ENCODE data around the gene MLH1. TPM values are rescaled to one million over a fixed set of nuclear protein-coding genes. Genes with fewer than 3 reads are reported as not detected.

Gene MLH1
- total RNA-seq, 1 donor from 2014 or later: 42.1 TPM

DNA sequence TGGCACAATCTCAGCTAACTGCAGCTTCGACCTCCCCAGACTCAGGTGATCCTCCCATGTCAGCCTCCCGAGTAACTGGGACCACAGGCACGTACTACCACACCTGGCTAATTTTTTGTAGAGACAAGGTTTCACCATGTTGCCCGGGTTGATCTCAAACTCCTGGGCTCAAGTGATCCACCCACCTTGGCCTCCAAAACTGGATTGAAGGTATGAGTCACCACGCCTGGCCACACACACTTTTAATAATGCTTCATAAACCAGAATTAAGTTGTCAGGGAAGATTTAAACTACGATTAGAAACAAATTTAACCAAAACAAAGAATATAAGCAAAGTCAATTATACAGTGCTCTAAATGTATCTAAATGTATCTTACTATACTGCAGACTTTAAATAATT is 93.6 kb downstream of the MLH1 start:
- H3K36me3 ChIP-seq (ENCODE audit: control insufficient read depth, insufficient read depth, low read length): no peaks in the 10 kb centered on the region
- no peak for DNase-seq (ENCODE audit: low read depth)
- H3K4me3 ChIP-seq (ENCODE audit: low read depth, low read length): no peak overlapping the region
- TF ChIP-seq, protein P1, sequence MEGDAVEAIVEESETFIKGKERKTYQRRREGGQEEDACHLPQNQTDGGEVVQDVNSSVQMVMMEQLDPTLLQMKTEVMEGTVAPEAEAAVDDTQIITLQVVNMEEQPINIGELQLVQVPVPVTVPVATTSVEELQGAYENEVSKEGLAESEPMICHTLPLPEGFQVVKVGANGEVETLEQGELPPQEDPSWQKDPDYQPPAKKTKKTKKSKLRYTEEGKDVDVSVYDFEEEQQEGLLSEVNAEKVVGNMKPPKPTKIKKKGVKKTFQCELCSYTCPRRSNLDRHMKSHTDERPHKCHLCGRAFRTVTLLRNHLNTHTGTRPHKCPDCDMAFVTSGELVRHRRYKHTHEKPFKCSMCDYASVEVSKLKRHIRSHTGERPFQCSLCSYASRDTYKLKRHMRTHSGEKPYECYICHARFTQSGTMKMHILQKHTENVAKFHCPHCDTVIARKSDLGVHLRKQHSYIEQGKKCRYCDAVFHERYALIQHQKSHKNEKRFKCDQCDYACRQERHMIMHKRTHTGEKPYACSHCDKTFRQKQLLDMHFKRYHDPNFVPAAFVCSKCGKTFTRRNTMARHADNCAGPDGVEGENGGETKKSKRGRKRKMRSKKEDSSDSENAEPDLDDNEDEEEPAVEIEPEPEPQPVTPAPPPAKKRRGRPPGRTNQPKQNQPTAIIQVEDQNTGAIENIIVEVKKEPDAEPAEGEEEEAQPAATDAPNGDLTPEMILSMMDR (IDR thresholded peaks at IDR 0.05; ENCODE audit: insufficient read depth, low read length, poor library complexity, severe bottlenecking): no peak
- no peaks in the 10 kb centered on the region for H3K27me3 ChIP-seq (ENCODE audit: control insufficient read depth, insufficient read depth, low read length)

DNA sequence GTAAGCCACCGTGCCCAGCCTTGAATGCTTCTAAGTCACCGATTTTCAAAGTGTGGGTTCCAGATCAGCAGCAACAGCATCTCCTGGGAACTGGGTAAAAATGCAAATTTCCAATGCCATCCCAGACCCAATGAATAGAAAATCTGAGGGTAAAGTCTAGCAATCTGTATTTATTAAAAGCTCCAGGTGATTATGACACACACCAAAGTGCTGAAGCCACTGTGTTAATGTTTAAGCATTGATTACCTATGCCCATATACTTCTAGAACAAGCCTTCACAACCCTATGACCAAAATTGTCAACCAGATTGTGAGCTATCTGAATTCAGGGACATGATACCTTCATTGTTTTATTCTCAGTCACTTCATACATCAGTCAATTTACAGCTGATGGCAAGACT is 94.6 kb downstream of the MLH1 start:
- Histone ChIP-seq H3K36me3 (ENCODE audit: control insufficient read depth, insufficient read depth, low read length) (no peaks in the 10 kb centered on the region), H3K4me3 (ENCODE audit: low read depth, low read length) (no peak overlapping the region)
- TF ChIP-seq, protein P1 (IDR thresholded peaks at IDR 0.05; ENCODE audit: insufficient read depth, low read length, poor library complexity, severe bottlenecking): no peak

DNA sequence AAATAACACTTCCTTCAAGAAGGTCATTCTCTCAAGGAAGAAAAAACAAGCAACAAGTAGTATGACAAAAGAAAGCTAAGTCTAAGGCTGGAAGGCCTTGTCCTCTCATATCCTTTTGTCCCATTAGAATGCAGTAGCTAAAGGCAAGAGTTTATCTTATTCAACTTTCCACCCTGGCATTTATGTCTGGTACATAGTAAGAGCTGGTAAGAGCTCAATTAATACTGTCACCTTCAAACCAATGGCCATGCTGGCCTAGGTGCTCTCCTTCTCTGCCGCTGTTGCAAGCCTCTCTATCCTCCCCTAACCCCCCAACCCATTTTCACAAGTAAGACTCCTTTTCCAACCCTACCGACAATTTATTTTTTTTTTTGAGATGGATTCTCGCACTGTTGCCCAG is 99.2 kb downstream of the MLH1 start:
- no peaks in the 10 kb centered on the region for H3K27me3 ChIP-seq (ENCODE audit: control insufficient read depth, insufficient read depth, low read length)
- no peaks in the 10 kb centered on the region for H3K36me3 ChIP-seq (ENCODE audit: control insufficient read depth, insufficient read depth, low read length)
- DNase-seq (ENCODE audit: low read depth): no peak
- no peak overlapping the region for H3K4me3 ChIP-seq (ENCODE audit: low read depth, low read length)
- TF ChIP-seq, protein P1 (IDR thresholded peaks at IDR 0.05; ENCODE audit: insufficient read depth, low read length, poor library complexity, severe bottlenecking): no peak

More for the DNA sequence above, 94.6 kb downstream of the MLH1 start:
- H3K27me3 ChIP-seq (ENCODE audit: control insufficient read depth, insufficient read depth, low read length): no peaks in the 10 kb centered on the region
- DNase-seq (ENCODE audit: low read depth): no peak

DNA sequence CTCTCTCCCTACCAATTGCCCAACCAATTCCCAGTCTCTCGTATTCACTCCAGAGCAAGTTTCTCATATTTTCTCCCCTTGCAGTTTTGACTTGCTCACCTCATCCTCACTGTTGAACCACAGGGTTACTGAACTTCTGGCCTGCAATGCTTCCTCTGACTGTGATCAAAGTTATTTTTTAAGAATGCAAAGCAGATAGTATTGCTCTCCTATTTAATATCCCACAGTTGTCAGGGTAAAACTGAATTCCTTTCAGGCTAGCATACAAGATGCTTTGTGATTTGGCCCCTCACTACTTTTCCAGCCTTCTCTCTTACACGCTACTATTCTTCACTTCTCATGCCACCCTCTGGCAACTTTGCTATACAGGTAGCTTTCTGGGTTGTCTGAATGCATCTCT is 100.2 kb downstream of the MLH1 start:
- TF ChIP-seq, protein P1 (IDR thresholded peaks at IDR 0.05; ENCODE audit: insufficient read depth, low read length, poor library complexity, severe bottlenecking): no peak
- no peak for DNase-seq (ENCODE audit: low read depth)
- Histone ChIP-seq H3K4me3 (ENCODE audit: low read depth, low read length) (no peak overlapping the region), H3K27me3 (ENCODE audit: control insufficient read depth, insufficient read depth, low read length) (no peaks in the 10 kb centered on the region), H3K36me3 (ENCODE audit: control insufficient read depth, insufficient read depth, low read length) (no peaks in the 10 kb centered on the region)

DNA sequence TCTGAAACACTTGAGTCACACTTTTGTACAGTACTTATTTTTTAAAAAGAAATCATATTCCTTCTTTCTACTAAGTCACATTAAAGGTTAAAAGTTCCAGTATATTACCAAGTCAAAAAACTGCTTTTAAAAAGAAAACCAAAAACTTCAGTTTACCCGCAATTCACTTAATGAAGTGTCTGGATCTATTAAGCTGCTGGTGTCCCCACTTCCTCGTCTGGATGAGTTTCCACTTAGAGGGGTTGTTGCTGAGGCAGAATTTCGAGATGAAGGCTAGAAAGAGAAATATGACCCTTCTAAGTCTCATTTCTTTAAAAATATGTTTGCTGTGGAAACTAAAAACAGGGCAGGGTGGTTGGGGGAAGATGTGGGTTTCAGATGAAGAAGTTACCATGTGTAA is 101.3 kb downstream of the MLH1 start:
- TF ChIP-seq, protein P1 (IDR thresholded peaks at IDR 0.05; ENCODE audit: insufficient read depth, low read length, poor library complexity, severe bottlenecking): no peak
- DNase-seq (ENCODE audit: low read depth): no peak
- Histone ChIP-seq H3K4me3 (ENCODE audit: low read depth, low read length) (no peak overlapping the region), H3K36me3 (ENCODE audit: control insufficient read depth, insufficient read depth, low read length) (no peaks in the 10 kb centered on the region), H3K27me3 (ENCODE audit: control insufficient read depth, insufficient read depth, low read length) (no peaks in the 10 kb centered on the region)

DNA sequence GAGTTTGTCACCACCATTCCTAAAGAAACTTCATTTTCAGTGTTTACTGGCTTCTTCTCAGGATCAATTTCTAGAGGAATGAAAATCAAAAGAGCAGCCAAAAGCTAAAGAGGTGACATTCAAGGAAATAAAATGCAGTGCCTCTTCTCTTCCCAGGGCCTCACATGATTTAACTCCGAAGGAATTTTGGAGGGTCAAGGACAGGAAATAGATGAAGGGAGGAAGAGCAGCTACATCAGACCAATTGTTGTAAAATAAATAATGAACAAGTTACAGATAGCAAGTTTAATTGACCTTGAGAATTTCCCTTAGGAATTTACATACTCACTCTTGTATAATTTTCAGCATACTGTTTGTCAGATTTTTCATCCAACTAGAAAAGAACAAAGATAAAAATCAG is 103.0 kb downstream of the MLH1 start:
- no peaks in the 10 kb centered on the region for H3K36me3 ChIP-seq (ENCODE audit: control insufficient read depth, insufficient read depth, low read length)
- TF ChIP-seq, protein P1 (IDR thresholded peaks at IDR 0.05; ENCODE audit: insufficient read depth, low read length, poor library complexity, severe bottlenecking): no peak
- H3K4me3 ChIP-seq (ENCODE audit: low read depth, low read length): no peak overlapping the region
- H3K27me3 ChIP-seq (ENCODE audit: control insufficient read depth, insufficient read depth, low read length): no peaks in the 10 kb centered on the region
- DNase-seq (ENCODE audit: low read depth): no peak

Measured in kidney epithelial cell (primary cell).